Colon (tissue), 2 donors: ENCODE measurements around the gene TTC38.

Experiments used
- FAIRE-seq: peaks from 2 replicates; lab custom pipeline; 2012; peaks lifted over from hg19 to GRCh38; lab: Jason Lieb, UNC
- donor health status: control.
- donor health status: control.

TTC38 gene

GRCh38 chr22:46267431-46268279 lies at the start of gene TTC38:
TTC38 (plus strand) TSS chr22:46268008; CDS start chr22:46268040, 32 bp downstream.
- FAIRE-seq = no peak

GRCh38 chr22:46219636-46220035 lies 48.2 kb upstream of the TTC38 start:
- FAIRE-seq = no peak

- FAIRE-seq = no peak
These were observed 46.9 kb upstream of the TTC38 start for GRCh38 chr22:46220921-46221320.

GRCh38 chr22:46224044-46224897 lies 43.5 kb upstream of the TTC38 start:
- no peak for FAIRE-seq

GRCh38 chr22:46224898-46225290 lies 42.9 kb upstream of the TTC38 start:
- FAIRE-seq = no peak

- no peak for FAIRE-seq
These were observed 42.2 kb upstream of the TTC38 start for GRCh38 chr22:46225631-46226030.

DNA sequence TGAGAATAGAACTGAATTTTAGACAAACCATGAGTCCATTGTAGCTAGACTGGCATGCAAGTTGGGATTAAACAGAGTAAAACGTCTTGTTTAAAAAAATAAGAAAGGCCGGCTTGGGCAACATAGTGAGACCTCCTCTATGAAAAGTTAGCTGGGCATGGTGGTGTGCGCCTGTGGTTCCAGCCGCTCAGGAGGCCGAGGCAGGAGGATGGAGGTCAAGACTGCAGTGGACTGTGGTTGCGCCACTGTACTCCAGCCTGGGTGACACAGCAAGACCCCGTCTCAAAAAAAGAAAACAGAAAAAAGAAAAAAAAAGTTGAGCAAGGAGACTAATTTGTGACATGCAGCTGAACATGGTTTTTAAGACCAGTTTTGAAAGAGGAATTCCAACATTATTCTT lies 41.2 kb upstream of the TTC38 start:
- no peak for FAIRE-seq

- no peak for FAIRE-seq
These were observed 38.1 kb upstream of the TTC38 start for GRCh38 chr22:46229701-46230100.

DNA sequence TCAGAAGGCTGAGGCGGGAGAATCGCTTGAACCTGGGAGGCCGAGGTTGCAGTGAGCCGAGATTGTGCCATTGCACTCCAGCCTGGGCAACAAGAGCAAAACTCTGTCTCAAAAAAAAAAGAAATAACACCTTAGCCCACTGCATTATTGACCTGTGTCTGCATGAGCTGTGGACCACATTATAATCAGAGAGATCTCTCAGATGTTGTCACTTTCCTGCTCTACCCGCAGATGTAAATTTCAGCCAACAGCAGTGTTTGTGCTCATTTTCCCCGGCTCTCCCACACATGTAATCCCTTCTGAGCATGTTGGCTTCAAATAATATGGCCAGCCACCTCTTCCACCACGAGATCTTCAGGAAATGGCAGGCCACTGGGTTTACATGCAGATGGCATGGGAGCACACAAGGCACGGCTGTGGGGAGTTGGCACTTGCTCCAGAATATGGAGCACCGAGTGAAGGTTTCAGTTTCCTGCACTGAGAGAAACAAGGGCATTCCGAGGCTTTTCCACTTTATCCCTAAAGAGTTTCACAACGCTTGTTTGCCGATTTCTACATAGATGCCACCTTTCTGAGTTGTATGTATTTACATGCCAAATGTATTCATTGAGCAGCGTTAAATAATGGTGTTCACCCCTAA lies 37.4 kb upstream of the TTC38 start:
- no peak for FAIRE-seq

DNA sequence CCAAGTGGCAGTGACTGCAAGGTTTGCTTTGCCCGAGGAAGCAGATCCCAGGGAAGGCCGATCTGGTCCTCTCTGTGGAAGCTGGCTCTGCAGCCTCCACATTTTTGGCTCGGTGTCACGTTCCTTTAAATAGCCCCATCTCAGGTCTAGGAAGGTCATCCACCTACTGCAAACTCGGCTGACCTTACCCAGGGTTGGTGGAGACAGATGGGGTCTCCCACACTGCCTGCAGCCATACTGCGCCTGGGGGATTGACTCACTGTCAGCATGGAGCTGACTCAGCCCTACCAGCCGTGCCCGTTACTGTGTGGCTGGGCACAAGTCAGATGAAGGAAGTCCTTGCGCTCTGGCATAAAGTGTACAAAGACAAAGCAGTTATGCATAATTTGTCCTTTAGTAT lies 34.6 kb upstream of the TTC38 start:
- no peak for FAIRE-seq

GRCh38 chr22:46234969-46235368 lies 32.8 kb upstream of the TTC38 start:
- FAIRE-seq = no peak

- no peak for FAIRE-seq
These were observed 30.2 kb upstream of the TTC38 start for GRCh38 chr22:46237453-46238124.

DNA sequence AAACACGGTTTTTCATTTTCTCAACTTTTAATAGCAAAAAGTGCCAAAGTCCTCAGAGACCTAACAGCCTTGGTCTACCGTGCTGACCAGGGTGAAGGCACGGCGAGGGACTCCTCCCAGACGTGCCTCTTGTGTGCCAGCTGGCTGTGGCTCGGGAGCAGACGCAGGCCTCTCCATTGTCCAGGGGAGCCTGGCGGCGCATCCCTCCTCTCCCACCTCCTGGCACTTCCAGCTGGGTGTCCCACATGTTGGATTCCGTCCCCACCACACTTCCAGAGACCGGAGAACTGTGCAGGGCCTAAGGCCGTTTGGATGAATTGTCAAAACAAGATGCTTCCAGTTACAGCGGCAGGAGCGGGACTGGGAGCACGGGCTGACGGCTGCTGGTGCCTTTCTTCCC lies 29.3 kb upstream of the TTC38 start:
- FAIRE-seq = no peak

GRCh38 chr22:46239261-46240048 lies 28.4 kb upstream of the TTC38 start:
- no peak for FAIRE-seq

DNA sequence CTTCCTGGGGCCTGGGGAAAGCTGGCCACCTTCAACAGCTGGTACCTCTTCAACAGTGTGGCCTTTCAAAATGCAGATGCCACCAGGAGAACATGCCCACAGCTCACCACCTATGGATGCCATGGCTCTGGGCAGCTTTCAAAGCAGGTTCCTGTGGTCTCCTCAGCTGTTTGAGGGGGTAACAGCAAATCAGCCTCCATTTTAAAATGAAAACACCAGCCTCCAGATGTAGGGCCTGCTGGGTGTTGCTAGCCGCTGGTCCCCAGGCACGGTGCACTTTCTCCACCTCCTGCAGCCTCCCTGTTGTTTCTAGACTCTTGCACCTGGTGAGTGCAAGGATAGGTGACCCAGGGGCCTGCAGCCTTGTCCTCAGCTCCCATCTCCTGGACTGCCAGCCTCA lies 27.7 kb upstream of the TTC38 start:
- no peak for FAIRE-seq

DNA sequence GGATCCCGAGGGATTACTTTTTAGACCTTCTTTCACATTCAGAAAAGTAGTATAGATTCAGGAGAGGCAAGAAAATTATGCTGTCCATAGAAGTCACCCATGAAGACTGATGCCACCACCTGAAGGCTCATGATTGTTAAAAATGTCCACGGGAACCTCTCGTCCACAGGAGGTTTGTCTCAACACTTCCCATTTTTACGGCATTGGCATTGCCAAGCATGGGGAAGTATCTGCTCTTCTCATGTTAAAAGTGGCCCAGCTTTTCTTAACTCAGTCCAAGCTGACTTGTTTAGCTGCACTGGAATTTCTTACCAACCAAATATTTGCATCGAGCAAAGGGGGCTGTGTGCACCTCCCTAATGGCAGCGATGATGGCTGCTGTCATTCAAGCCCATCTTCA lies 27.3 kb upstream of the TTC38 start:
- FAIRE-seq = no peak

DNA sequence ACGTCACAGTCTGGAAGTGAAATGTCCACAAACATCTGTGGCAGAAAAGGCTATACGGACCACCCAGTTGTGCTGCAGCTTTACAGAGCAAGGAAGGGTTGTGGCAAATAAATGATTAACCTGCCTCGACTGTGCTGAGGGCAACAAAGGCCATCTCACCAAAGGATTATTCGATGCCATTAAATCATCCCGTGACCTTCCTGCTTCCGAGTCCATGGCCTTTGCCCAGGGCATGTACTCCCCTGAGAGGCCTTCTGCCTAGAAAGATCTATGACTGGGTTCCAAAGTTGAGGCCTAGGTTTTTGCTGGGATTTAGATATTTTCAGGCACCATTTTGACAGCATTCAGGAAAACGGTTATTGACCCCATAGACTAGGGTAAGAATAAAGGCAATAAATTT lies 26.9 kb upstream of the TTC38 start:
- FAIRE-seq = no peak

GRCh38 chr22:46241396-46242007 lies 26.3 kb upstream of the TTC38 start:
- FAIRE-seq = no peak

- FAIRE-seq = no peak
These were observed 25.7 kb upstream of the TTC38 start for GRCh38 chr22:46242076-46242475.

DNA sequence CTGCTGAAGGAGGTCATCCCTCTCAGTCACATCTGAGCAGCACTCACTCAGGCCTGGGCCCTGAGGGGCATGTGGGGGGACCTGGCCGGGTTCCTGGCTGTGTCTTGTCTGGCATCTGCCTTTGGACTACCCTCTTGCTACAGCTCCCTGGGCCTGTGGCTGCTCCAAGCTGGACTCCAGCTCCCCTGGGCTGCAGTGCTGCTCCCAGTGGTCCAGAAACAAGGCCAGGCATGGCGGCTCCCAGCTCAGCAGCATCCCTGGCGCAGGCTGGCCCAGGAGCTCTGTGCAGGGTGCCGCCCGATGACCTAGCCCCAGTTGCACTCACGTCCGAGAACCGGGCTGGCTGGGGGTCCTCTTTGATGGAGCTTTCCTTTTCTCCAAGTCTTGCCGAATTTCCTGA lies 23.0 kb upstream of the TTC38 start:
- no peak for FAIRE-seq

DNA sequence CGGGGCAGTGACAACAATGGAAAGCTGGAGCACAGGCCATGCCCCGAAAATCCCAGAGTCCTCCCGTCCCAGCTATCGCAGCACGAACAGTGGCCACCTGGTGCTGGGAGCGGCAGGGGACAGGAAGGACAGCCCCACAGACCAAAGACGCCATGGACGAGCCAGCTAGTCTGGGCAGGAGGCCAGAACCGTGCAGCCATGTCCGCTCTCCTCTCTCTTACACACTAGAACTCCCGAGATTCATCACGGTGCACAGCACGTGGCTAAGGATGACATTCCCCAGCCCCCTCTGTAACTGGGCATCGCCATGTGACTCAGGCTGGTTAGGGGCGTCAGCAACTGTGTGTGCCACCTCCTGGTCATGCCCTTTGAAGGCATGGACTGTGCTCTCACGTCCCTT lies 22.3 kb upstream of the TTC38 start:
- FAIRE-seq = no peak
